Fibroblast of the conjunctiva (primary cell): ENCODE measurements around the gene AGTPBP1.

Experiments
- DNase-seq: peaks from one replicate; pipeline ENCODE4 v3.0.0-alpha.2; 2010; ENCODE audit warnings: low read depth

Gene AGTPBP1

DNA sequence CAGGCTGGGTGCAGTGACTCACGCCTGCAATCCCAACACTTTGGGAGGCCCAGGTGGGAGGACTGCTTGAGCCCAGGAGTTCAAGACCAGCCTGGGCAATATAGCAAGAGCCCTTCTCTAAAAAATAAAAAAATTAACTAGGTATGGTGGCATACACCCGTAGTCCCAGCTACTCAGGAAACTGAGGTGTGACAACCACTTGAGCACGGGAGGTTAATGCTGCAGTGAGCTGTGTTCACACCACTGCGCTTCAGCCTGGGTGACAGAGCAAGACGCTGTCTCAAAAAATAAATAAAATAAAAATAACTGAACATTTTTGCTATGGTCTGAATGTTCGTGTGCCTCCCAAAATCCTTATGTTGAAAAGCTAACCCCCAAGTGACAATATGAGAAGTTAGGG lies 24.5 kb downstream of the AGTPBP1 start:
- no peak for DNase-seq

DNA sequence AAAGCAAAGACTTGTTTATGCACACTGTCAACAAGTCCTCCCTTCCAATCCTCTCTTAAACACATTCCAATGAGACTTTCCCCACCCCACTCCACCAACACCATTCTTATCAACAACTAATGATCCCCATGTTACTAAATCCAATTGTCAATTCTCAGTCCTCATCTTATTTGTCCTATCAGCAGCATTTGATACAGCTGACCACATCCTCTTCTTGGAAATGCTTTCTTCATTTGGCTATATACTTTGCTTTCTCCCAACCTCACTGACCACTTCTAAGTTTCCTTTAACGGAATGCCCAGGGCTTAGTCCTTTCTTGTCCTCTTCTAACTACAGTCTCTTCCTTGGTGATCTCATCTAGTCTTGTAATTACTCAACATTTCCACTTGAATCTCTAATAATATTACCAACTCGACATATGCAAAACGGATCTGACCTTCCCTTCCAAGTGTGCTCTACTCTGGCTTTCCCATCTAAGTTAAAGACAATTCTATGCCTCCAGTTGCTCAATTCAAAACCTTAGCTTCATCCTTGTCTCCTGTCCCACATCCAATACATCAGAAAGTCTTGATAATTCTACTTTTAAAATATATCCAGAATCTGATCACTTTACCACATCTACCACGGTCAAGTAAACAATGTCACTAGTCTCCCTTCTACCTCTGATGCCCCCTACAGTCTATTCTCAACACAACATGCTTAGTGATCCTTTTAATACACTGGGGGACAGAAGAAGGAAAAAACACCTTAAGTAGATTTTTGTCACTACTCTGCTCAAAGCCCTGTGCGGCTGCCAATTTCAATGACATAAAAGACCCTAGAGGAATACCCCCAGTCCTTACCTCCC lies 25.5 kb downstream of the AGTPBP1 start:
- no peak for DNase-seq

DNA sequence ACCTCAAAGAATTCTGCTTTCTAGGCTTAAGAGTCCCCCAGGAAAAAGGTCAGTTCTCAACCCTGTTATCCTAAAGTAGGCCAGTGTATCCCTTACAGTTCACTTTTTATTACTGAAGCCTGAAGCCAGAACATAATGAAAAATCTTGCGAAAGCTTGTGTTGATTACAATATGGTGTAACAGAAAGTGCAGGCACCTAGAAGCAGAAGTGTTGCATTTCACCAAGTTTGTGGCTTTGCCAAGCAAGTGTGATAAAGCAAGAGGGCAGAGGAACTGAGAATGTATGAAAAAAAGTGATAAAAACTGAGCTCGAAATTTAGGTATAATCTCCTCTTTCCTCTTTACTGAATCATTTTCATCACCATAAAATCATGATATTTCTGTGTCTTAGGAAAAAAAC lies 26.2 kb downstream of the AGTPBP1 start:
- no peak for DNase-seq

DNA sequence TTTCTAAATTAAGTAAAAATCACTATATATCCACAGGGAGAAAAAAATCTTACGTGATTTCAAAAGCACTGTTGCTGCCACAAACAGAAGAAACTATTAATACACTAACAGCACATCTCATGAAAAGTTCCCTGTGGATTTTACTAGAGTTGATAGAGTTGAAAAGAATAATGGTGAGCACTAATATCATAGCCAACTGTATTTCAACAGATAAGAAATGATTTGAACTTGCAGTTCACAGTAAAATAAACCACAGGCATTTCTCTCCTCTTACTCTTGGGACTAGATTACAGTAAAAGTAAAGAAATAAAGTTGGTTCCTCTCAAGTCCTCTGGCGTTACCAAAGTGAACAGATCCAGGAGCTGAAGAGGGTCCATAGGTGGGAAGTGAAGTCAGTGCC lies 27.9 kb downstream of the AGTPBP1 start:
- DNase-seq: no peak

DNA sequence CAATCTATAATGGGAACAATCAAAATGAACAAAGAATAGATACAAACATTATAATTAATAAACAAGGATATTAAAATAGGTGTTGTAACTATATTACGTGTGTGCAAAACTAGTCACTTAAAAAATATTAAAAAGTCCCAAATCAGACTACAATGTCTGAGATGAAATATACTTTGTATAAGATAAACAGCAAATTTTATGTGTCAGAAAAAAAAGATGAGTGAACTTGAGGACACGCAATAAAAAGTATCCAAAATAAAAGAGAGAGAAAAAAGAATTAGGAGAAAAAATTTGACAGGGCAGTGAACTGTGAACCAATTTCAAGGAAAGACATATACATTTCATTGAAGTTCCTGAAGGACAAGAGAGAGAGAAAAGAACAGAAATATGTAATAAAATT lies 37.0 kb downstream of the AGTPBP1 start:
- no peak for DNase-seq

DNA sequence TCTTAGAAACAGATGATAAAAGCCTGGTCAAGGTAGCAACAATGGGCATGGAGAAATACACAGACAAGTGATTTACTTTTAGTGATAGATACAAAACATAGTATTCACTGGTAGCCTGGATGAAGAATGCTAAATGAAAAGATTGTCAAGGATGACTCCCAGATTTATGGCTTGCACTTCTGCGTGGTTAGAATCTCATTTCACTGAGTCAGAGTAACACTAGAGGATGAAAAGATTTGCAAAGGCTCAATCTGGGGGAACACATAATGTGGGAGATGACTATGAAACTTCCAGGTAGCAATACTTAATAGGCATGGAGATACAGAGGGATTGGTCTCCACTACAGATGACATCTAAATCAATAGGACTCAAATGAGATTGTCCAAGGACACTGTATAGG lies 38.4 kb downstream of the AGTPBP1 start:
- no peak for DNase-seq

DNA sequence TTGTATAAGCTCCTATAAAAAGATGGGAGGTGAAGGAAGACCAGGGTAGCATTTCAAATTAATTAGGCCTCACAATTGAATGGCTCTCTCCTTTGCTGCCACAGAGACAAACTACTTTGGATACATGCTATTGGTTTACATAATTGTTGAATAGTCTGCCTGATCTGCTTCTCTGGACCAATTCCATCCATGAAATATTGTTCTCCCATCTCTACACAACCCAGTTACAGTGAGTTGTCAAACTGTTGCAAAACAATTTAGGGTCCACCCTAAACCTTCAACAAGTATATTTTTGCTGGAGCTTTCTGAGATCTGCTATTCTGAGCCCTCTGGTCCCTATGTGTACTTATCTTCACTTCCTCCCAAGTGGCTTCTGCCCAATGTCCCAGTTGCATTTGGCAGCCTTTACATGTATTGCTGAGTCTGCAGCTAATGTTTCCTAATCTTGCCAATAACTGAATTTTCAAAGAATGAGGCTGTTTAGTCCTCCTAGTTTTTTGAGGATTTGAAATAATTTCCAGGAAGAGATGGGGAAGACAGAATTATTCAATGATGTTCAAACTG lies 38.9 kb downstream of the AGTPBP1 start:
- DNase-seq: no peak

DNA sequence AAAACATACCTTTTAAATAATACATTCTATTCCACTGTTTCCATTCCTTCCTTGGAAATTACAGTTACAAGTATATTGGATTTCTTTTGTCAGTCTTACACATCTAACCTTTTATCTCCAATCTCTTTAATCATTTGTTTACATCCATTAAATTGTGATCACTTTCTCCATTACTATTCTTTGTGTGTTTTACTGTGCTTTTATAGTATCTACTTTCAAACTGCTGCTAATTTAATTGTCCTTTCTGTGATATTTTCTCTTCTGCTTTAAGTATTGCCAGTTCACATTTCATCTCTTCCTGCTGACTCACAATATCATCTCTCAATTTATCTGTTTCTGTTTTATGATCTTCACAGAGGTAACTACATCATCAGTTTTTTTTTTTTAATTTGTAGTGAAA lies 39.6 kb downstream of the AGTPBP1 start:
- DNase-seq: no peak

DNA sequence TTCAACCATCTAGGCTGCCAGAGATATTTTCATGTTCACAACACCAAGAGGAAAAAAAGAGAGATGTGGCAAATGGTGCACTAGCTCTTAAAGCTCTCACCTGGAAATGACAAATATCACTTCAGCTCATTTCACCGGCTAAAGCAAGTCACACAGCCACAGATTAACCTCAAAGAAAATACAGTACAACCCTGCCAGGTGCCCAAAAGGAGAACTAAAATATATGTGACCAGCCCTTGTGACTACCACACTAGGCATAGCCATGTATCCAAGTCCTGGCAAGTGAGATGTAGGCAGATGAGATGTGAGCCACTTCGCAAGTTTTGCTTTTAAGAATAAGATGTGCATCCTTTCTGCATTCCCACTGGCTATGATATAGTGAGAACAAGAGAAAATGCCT lies 41.4 kb downstream of the AGTPBP1 start:
- no peak for DNase-seq

DNA sequence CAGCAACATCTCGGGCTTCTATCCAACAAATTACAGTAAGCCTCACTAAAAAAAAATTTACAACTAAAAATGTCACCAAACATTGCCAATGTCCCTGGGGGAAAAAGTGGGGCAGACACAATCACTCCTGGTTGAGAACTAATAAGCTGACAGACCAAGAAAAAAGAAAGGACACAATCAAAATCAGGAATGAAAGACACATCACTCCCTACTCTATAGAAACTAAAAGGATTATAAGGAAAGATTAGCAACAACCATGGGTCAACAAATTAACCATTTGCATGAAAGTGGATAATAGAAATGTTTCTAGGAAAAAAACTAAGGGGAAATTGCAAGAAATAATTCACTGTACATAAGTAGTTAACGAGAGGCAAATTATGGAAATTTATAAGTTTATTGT lies 53.4 kb downstream of the AGTPBP1 start:
- no peak for DNase-seq

DNA sequence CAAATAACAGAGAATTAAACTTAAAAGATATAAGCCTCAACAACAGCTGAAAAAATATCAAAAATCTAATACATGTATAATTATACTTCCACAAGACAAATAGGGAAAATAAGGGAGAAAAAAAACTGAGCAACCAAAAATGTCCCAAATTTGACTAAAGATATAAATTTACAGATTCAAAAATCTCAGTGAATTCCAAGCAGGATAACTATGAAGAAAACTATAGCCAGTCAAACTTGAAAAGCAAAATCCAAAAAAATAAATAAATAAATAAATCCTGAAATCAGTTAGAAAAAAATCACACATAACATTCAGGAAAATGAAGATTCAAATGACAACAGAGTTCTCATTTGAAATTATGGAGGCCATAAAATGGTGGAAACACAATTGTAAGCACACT lies 56.7 kb downstream of the AGTPBP1 start:
- DNase-seq: no peak

DNA sequence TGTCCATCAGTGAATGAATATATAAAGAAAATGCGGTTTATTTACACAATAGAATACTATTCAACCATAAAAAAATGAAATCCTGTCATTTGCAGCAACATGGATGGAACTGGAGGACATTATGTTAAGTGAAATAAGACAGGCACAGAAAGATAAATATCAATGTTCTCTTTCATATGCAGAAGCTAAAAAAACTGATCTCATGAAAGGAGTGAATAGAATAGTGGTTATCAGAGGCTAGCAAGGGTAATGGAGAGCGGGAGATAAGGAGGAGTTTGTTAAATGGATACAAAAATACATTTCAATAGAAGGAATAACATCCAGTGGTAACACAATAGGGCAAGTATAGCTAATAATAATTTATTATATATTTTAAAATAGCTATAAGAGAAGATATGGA lies 65.0 kb downstream of the AGTPBP1 start:
- no peak for DNase-seq

DNA sequence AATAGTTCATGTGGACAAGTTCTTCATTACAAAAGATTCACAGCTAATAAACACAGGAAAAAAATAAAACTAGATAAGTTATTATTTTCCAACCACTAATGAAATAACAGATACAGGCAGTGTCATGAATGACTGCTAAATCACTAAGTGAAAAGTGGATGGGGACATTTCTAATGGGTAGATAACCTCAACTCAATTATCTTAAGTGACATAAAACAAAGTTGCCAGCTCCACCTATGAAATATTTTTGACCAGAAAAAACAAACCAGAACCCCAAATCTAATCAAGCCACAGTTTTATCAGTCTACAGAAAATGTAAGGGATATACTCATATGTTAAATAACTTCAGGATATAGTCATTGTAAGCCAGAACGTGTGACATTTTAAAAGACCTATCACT lies 74.4 kb downstream of the AGTPBP1 start:
- no peak for DNase-seq

DNA sequence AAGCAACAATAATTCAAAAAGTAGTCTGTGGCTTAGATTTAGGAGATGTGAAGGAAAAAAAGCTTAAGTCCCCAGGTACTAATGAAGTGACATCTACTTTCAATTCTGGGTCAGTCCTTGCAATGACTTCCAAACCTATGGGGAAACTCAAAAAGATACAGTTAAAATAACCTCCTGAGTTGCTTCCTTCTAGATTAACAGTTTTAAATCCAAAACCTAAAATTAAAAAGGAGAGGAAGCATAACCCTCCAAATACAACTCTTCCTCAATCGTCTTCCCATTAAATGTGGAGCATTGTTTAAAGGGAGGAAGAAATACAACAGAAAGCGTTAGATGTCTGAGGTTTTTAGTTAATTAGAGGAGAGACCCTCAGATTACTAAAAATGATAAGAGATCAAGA lies 75.7 kb downstream of the AGTPBP1 start:
- no peak for DNase-seq

DNA sequence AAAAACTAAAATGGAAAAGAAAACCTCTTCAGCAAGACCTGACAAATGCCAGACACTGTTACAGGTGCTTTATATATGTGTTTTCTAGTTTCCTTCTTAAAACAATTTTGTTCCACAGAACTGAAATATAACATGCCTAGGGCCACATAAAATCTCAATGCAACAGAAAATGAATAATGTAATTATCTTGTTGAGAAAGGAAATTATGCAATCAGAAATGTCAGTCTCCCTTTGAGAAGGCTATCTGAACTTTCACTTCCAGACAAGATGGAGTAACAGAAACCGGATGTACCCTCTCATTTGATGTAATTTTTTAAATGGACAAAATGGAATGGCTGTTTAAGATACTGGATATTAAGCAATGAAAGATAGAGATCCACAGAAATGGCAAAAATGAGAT lies 79.2 kb downstream of the AGTPBP1 start:
- no peak for DNase-seq

DNA sequence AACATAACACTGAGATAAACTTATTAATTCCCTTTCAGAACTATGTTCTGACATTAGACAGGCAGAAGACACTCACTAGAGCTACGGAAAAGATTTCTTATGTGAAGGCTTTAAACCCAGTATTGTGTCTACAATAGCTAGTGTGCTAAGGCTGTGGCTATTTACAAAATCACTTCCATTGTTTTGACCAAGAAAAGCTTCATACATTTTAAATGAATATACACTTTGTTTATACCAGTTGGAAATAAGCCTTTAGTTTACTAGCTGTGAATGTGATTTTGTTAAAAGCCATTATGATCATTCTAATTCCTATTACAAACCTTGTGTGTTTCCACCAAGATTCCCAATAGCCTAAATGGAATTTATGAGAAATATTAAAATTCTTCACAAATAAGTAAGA lies 83.0 kb downstream of the AGTPBP1 start:
- no peak for DNase-seq

DNA sequence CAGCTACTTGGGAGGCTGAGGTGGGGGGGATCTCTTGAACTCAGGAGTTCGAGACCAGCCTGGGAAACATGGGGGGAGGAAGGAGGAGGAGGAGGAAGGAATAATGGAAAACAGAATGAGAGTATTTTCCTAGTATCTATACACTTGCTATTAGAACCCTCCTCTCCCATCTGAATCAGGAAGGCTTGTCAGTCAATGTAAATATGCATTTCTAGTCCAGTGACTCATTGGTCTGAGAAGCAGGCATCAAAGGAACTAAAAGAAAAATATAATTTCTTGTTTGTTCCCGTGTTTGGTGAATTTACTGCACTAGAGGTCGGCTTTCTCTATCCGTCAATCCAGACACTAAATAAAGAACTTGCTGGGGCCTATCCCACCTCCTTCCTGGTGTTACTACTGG lies 88.6 kb downstream of the AGTPBP1 start:
- no peak for DNase-seq

DNA sequence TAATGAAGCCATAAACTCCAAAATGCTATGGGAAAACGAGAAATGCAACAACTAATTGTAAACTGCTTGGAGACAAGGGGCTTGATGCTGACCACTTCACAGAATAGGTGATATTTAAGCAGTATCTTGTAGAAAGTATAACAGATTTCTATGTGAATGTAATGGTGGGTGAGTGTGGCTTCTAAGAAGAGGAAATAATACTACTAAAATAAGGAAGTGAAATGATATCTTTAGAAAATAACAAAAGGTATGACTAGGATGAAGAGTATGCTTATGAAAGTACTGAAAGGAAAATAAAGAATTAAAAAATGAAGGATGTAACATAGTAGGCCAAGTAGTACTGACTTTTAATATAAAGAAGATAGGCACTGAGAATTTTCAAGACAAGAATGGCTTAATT lies 94.2 kb downstream of the AGTPBP1 start:
- no peak for DNase-seq

DNA sequence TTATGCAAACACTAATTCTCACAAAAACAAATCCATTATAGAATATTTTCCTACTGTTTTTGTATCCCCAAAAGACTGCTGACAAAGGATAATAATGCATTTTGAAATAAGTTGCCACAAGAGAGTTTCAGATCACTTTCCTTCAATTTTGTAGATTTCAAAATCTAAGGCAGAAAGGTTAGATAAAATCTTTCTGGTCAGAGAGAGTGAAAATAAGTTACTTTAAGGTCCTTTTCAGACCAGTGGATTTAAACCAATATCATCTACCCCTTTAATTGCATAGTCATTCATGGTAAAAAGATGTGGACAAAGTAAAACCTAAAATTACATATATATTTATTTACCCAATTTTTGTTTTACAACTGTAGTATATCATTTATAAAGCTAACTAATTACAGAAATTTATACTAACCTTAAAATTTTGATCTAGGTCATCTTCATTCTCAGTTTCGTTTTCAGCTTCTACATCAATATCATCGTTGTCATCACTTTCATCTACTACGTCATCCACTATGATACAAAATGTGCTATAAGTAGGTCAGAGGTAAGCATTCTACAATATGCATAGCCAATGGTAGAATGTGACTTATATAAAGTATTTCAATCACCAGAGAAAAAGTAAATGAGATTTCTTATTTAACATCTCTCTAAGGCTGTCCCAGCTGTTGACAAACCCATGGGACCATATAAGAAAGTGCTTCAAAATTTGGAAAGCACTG lies 95.7 kb downstream of the AGTPBP1 start:
- DNase-seq: no peak

DNA sequence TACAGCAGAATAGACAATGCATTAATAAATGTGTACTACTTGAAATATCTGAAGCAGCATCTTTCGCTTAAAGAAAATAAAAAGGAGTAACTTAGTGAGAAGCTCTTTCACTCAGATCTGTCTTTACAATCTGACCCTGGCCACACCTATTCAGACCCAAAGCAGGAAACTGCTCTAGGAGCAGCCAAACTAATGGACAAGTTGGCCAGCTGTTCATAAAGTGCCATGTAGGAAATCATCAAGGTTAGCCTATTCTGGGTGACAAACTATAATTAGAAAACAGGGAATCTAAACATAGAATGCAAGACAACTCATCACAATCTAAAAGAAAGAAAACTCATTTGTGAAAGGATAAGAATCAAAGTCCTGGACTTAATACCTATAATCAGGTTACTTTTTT lies 101.3 kb downstream of the AGTPBP1 start:
- no peak for DNase-seq

DNA sequence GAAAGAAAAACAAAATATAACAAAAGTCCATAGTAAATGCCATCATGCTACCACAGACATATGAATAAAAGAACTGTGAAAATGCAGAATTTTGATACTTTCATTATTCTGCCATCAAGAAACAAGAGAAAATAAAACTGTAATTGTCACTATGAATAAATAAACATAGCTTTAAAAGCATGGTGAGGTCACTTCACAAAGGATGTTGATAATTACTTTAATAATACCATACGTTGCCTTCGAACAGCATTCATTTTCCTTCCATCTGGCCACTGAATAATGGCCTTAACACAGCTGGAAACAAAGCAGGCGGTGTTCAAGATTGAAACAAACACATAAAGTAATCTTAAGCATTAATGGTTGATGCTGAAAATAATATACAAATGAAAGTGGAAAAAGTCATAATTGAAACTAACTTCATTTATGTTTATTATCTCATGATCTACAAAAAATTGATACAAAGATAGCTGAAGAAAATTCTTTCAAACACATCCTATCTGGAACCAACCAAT lies 102.0 kb downstream of the AGTPBP1 start:
- DNase-seq: no peak

DNA sequence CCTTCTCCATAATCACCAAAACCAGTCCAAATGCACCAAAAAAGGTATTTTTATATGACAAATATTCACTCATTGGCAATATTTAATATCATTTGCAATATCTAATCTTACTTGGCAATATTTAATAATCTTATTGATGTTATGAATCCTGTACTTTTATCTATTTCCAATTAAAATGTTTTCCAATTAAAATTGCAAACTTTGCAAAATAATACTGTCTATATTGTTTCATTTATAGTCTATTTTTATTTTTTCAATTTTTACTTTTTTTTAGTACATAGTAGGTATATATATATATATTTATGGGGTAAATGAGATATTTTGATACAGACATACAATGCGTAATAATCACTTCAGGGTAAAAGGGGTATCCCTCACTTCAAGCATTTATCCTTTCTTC lies 109.9 kb downstream of the AGTPBP1 start:
- DNase-seq: no peak

DNA sequence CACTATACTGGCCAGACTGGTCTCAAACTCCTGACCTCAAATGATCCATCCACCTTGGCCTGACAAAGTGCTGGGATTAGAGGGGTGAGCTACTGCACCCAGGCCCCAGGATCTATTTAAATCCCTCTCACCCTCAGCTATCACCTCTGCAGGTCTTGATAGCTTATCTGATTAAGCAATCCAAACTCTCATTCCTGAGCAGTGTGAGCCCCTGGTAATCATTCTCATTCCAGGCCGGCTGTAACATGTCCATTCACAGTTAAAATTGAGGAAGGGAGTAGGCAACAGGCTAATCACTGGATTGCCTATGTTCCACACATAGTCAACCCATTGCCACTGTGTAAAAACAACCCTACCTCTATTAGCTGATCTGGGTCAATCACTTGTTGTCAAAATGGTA lies 111.1 kb downstream of the AGTPBP1 start:
- no peak for DNase-seq
